ENCODE results near the gene ZNF217. TPM values are rescaled to one million over a fixed set of nuclear protein-coding genes. Genes with fewer than 3 reads are reported as not detected.

ZNF217 gene
- polyA plus RNA-seq, 3 donors = 10.5 to 41.5 (median 24.4) TPM

- H3K4me1 Mint-ChIP-seq = peaks cover 51% of the 10 kb centered on the region
- Histone ChIP-seq H3K27me3 (ENCODE audit: control insufficient read depth in 2 of 2, insufficient read depth in 2 of 2, low read length in 2 of 2) (no peaks in the 10 kb centered on the region), H3K79me2 (ENCODE audit: insufficient read depth, low read length) (peaks cover 5% of the 10 kb centered on the region), H3K9ac (ENCODE audit: insufficient read depth, low read length, poor library complexity, severe bottlenecking) (no peak overlapping the region), H3K4me2 (replicated peaks; ENCODE audit: extremely low read depth, low read length, poor library complexity, severe bottlenecking) (no peak overlapping the region), H3K9me3 (replicated peaks in 1 of 2; ENCODE audit: control insufficient read depth in 1 of 2, insufficient read depth in 1 of 2, low read length in 2 of 2) (no peaks in the 10 kb centered on the region), H3K36me3 (replicated peaks in 1 of 2; ENCODE audit: control insufficient read depth in 1 of 2, insufficient read depth in 2 of 2, low read length in 2 of 2) (no peaks in the 10 kb centered on the region), H3K4me1 (ENCODE audit: control insufficient read depth in 1 of 2, insufficient read depth in 2 of 2, low read length in 2 of 2) (peaks cover 28 to 53% of the 10 kb centered on the region in 2 donors), H4K20me1 (ENCODE audit: insufficient read depth, low read length) (no peaks in the 10 kb centered on the region), H3K27ac (ENCODE audit: low read depth in 1 of 2, low read length in 2 of 2) (peak overlapping the region in 1 of 2 donors; percentile 8), H2AFZ (ENCODE audit: insufficient read depth, low read depth, low read length, poor library complexity, severe bottlenecking) (no peak overlapping the region), H3K4me3 (replicated peaks in 1 of 3; ENCODE audit: low read depth in 2 of 3, low read length in 3 of 3) (no peak overlapping the region)
- intact Hi-C loops (cut with micrococcal nuclease) = loop anchor here in 1 of 2 donors (5.0 kb wide), 1 partner anchor 44 kb away; no protein-coding TSS in a partner anchor
- peak overlapping the region in 4 of 7 donors; percentile 30 to 79 (median 70) for H3K27ac Mint-ChIP-seq
- 75% methylated on average over 5 of the region's 9 CpGs for WGBS (ENCODE audit: insufficient coverage)
- H3K9me3 Mint-ChIP-seq = peaks cover 0 to 2% (median 0%) of the 10 kb centered on the region in 7 donors
- H3K27me3 Mint-ChIP-seq (ENCODE audit: low read depth in 3 of 3) = no peaks in the 10 kb centered on the region
- no peak for DNase-seq
- no peaks in the 10 kb centered on the region for H3K36me3 Mint-ChIP-seq
- TF ChIP-seq CTCF (IDR thresholded peaks at IDR 0.05) = no peak
- no peak overlapping the region for H3K4me3 Mint-ChIP-seq
These were observed 4.8 kb upstream of the ZNF217 start for GRCh38 chr20:53598140-53599043.

GRCh38 chr20:53597521-53598120 is 4.0 kb upstream of the ZNF217 start:
- Histone ChIP-seq H4K20me1 (ENCODE audit: insufficient read depth, low read length) (no peaks in the 10 kb centered on the region), H3K27ac (ENCODE audit: low read depth in 1 of 2, low read length in 2 of 2) (no peak overlapping the region), H2AFZ (ENCODE audit: insufficient read depth, low read depth, low read length, poor library complexity, severe bottlenecking) (no peak overlapping the region), H3K4me3 (replicated peaks in 1 of 3; ENCODE audit: low read depth in 2 of 3, low read length in 3 of 3) (no peak overlapping the region), H3K79me2 (ENCODE audit: insufficient read depth, low read length) (peaks cover 12% of the 10 kb centered on the region), H3K4me2 (replicated peaks; ENCODE audit: extremely low read depth, low read length, poor library complexity, severe bottlenecking) (no peak overlapping the region), H3K36me3 (replicated peaks in 1 of 2; ENCODE audit: control insufficient read depth in 1 of 2, insufficient read depth in 2 of 2, low read length in 2 of 2) (no peaks in the 10 kb centered on the region), H3K27me3 (ENCODE audit: control insufficient read depth in 2 of 2, insufficient read depth in 2 of 2, low read length in 2 of 2) (no peaks in the 10 kb centered on the region), H3K9me3 (replicated peaks in 1 of 2; ENCODE audit: control insufficient read depth in 1 of 2, insufficient read depth in 1 of 2, low read length in 2 of 2) (no peaks in the 10 kb centered on the region), H3K9ac (ENCODE audit: insufficient read depth, low read length, poor library complexity, severe bottlenecking) (no peak overlapping the region), H3K4me1 (ENCODE audit: control insufficient read depth in 1 of 2, insufficient read depth in 2 of 2, low read length in 2 of 2) (peaks cover 28 to 53% of the 10 kb centered on the region in 2 donors)
- H3K36me3 Mint-ChIP-seq = no peaks in the 10 kb centered on the region
- DNase-seq = no peak
- H3K27me3 Mint-ChIP-seq (ENCODE audit: low read depth in 3 of 3) = no peaks in the 10 kb centered on the region
- intact Hi-C loops (cut with micrococcal nuclease) = loop anchor here in 1 of 2 donors (5.0 kb wide), 1 partner anchor 45 kb away; no protein-coding TSS in a partner anchor
- no peak overlapping the region for H3K4me3 Mint-ChIP-seq
- no CpG with 5 or more reads among the region's 4 CpGs for whole genome bisulfite sequencing (ENCODE audit: insufficient coverage)
- no peak for TF ChIP-seq CTCF (IDR thresholded peaks at IDR 0.05)
- peaks cover 51% of the 10 kb centered on the region for H3K4me1 Mint-ChIP-seq
- H3K27ac Mint-ChIP-seq = no peak overlapping the region
- H3K9me3 Mint-ChIP-seq = peaks cover 0 to 2% (median 0%) of the 10 kb centered on the region in 7 donors

Measured in CD14-positive monocyte (primary cell).